GM18517 (cell line): ENCODE data around the gene TIMM44.
"Not testable (repeated sequence)": the region's sequence is repeated elsewhere in the genome, so short reads cannot be mapped to it uniquely, and the experiment has no call there.

Experiments used
- ATAC-seq: cut with Tn5 transposase; IDR thresholded peaks from one replicate; pipeline ENCODE4 v1.9.1; 2021; ENCODE audit warnings: mild to moderate bottlenecking, moderate library complexity; ENCODE audit not compliant: unreplicated experiment

The TIMM44 gene

GRCh38 chr19:7926021-7926726, 17.3 kb downstream of the TIMM44 start, which contains the start of gene CTXN1:
TSS of gene CTXN1 (minus strand) at chr19:7926135. CDS start at chr19:7925538, 597 bp downstream.
- no peak for ATAC-seq

- ATAC-seq = no peak
These were observed 18.2 kb downstream of the TIMM44 start for GRCh38 chr19:7925171-7925851.

GRCh38 chr19:7924651-7925170, 18.8 kb downstream of the TIMM44 start:
- no peak for ATAC-seq

GRCh38 chr19:7924241-7924640, 19.2 kb downstream of the TIMM44 start:
- ATAC-seq = no peak

GRCh38 chr19:7923295-7924191, 19.9 kb downstream of the TIMM44 start:
- ATAC-seq = no peak

GRCh38 chr19:7922836-7923195, 20.6 kb downstream of the TIMM44 start:
- no peak for ATAC-seq

- ATAC-seq = no peak
These were observed 21.3 kb downstream of the TIMM44 start for GRCh38 chr19:7921967-7922835.

- ATAC-seq = no peak
These were observed 22.0 kb downstream of the TIMM44 start for GRCh38 chr19:7921302-7921966.

- ATAC-seq = peak; percentile 41
These were observed 22.8 kb downstream of the TIMM44 start for GRCh38 chr19:7920519-7921301.

GRCh38 chr19:7919610-7920518, 23.6 kb downstream of the TIMM44 start, which contains the start of gene SNAPC2:
TSS of gene SNAPC2 (plus strand) at chr19:7920338. CDS start at chr19:7920367, 29 bp downstream.
- peak; percentile 60 for ATAC-seq

- no peak for ATAC-seq
These were observed 24.6 kb downstream of the TIMM44 start for GRCh38 chr19:7918615-7919421.

- not testable (repeated sequence) for ATAC-seq
These were observed 25.3 kb downstream of the TIMM44 start for GRCh38 chr19:7918062-7918614.

GRCh38 chr19:7917267-7918061, 26.0 kb downstream of the TIMM44 start:
- no peak for ATAC-seq

GRCh38 chr19:7916955-7917266, 26.6 kb downstream of the TIMM44 start:
- ATAC-seq = no peak

- no peak for ATAC-seq
These were observed 27.1 kb downstream of the TIMM44 start for GRCh38 chr19:7916103-7916954.
